ENCODE measurements around the gene SIN3A.

Gene SIN3A

DNA sequence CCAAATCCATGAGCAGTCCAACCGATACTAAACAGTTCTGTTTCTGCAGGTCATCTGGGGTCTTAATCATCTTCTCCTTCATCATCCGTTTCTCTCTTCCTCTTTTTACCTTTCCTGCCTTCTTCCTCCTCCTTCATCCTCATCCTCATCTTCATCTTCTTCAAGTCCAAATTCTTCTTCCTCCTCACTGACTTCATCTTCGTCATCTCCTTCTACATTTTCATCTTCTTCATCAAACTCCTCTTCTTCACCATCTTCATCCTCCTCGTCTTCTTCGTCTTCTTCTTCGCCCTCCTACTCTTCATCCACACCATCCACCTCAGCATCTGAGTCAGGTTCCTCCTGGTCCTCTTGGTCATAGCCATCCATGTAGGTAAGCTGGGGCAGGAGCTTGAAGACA, 129.8 kb downstream of the SIN3A start:
- no peak for DNase-seq (ENCODE audit: extremely low read depth, low read depth)
- TF ChIP-seq, protein P1, sequence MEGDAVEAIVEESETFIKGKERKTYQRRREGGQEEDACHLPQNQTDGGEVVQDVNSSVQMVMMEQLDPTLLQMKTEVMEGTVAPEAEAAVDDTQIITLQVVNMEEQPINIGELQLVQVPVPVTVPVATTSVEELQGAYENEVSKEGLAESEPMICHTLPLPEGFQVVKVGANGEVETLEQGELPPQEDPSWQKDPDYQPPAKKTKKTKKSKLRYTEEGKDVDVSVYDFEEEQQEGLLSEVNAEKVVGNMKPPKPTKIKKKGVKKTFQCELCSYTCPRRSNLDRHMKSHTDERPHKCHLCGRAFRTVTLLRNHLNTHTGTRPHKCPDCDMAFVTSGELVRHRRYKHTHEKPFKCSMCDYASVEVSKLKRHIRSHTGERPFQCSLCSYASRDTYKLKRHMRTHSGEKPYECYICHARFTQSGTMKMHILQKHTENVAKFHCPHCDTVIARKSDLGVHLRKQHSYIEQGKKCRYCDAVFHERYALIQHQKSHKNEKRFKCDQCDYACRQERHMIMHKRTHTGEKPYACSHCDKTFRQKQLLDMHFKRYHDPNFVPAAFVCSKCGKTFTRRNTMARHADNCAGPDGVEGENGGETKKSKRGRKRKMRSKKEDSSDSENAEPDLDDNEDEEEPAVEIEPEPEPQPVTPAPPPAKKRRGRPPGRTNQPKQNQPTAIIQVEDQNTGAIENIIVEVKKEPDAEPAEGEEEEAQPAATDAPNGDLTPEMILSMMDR (IDR thresholded peaks at IDR 0.05; ENCODE audit: low read depth, low read length) = no peak

Measured in AG09319 (cell line).